Right atrium auricular region (tissue), 2 donors: ENCODE results near the gene HS3ST5. TPM values are rescaled to one million over a fixed set of nuclear protein-coding genes. Genes with fewer than 3 reads are reported as not detected.

Experiments
- DNase-seq: peaks from one replicate; pipeline ENCODE4 v3.0.0-alpha.2; 2019; ENCODE audit warnings: low spot score
- H3K27ac ChIP-seq, 2 donors: fragments of 200-600 bp; sonication (generic); 1 replicate in 1 of 2; 2 replicates in 1 of 2; pipeline ENCODE4 v1.5.1; 2016 to 2019
- H3K27me3 ChIP-seq, 2 donors: fragments of 200-600 bp; sonication (generic); one replicate each; pipeline versions ENCODE4 v1.5.1 to v1.6.0; 2017 to 2019
- H3K36me3 ChIP-seq: fragments of 200-600 bp; sonication (generic); one replicate; pipeline ENCODE4 v1.5.1; 2016
- H3K4me1 ChIP-seq, 2 donors: fragments of 200-600 bp; sonication (generic); one replicate each; pipeline versions ENCODE4 v1.5.1 to v1.6.0; 2017 to 2019
- H3K4me3 ChIP-seq, 2 donors: fragments of 200-600 bp; sonication (generic); 1 replicate in 1 of 2; 2 replicates in 1 of 2; pipeline ENCODE4 v1.5.1; 2017 to 2019; ENCODE audit warnings: mild to moderate bottlenecking in 1 of 2, moderate library complexity in 1 of 2
- H3K9me3 ChIP-seq, 2 donors: fragments of 200-600 bp; sonication (generic); one replicate each; pipeline ENCODE4 v1.5.1; 2019
- total RNA-seq, 2 donors: library from RNA; depleted of rRNA; stranded (reverse); fragments of >200 nt; gene quantifications; one replicate each; pipeline ENCODE4 v1.1.0, GENCODE V29; 2016
- TF ChIP-seq, protein P1 (sequence below), 2 donors: fragments of 200-600 bp; sonication (generic); IDR thresholded peaks; one replicate each; pipeline ENCODE4 v1.5.1; 2019; ENCODE audit warnings: antibody characterized with exemption in 2 of 2

HS3ST5 gene
- total RNA-seq, 2 donors from 2014 or later = not detected

DNA sequence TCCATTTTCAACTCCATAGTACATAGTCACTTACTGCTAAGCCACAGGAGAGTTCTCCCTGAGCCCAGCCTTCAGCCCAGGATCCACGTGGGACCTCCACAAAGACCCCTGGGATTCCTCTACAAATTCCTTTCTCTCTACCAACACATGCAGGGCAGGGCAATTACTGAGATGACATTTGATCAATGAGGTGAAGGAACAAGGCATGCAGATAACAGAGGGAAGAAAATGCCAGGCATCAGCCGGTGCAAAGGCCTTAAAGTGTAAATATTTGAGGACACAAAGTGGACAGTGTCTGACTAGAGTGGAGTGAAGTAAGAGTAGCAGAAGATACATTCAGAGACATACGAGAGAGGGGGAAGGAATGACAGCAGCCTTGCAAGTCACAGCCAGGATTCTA is 70.2 kb downstream of the HS3ST5 start:
- Histone ChIP-seq H3K9me3 (no peaks in the 10 kb centered on the region), H3K27me3 (no peaks in the 10 kb centered on the region), H3K4me3 (no peak overlapping the region), H3K27ac (no peak overlapping the region), H3K36me3 (no peaks in the 10 kb centered on the region), H3K4me1 (no peaks in the 10 kb centered on the region)
- TF ChIP-seq, protein P1, sequence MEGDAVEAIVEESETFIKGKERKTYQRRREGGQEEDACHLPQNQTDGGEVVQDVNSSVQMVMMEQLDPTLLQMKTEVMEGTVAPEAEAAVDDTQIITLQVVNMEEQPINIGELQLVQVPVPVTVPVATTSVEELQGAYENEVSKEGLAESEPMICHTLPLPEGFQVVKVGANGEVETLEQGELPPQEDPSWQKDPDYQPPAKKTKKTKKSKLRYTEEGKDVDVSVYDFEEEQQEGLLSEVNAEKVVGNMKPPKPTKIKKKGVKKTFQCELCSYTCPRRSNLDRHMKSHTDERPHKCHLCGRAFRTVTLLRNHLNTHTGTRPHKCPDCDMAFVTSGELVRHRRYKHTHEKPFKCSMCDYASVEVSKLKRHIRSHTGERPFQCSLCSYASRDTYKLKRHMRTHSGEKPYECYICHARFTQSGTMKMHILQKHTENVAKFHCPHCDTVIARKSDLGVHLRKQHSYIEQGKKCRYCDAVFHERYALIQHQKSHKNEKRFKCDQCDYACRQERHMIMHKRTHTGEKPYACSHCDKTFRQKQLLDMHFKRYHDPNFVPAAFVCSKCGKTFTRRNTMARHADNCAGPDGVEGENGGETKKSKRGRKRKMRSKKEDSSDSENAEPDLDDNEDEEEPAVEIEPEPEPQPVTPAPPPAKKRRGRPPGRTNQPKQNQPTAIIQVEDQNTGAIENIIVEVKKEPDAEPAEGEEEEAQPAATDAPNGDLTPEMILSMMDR (IDR thresholded peaks at IDR 0.05) = no peak
- DNase-seq = no peak

DNA sequence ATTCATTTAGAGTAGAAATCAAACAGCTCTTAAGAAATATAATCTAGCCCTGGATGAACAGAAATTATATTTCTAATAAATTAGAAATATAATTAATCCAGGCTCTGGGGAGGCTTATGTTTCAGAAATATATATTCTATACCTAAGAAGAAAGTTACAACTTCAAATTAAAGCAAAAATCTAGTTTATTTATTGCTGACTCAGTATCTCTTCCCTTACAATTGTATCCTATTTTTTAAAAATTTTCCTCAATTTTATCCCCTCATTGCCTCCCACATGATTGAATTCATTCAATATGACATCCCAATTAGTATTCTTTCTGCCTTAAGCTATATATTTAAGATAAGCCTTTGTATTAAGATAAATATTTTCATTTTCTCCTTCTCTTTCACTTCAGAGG is 71.4 kb downstream of the HS3ST5 start:
- TF ChIP-seq, protein P1 (IDR thresholded peaks at IDR 0.05) = no peak
- no peak overlapping the region for H3K4me3 ChIP-seq
- no peaks in the 10 kb centered on the region for H3K9me3 ChIP-seq
- no peaks in the 10 kb centered on the region for H3K27me3 ChIP-seq
- no peaks in the 10 kb centered on the region for H3K4me1 ChIP-seq
- no peaks in the 10 kb centered on the region for H3K36me3 ChIP-seq
- no peak for DNase-seq
- no peak overlapping the region for H3K27ac ChIP-seq

DNA sequence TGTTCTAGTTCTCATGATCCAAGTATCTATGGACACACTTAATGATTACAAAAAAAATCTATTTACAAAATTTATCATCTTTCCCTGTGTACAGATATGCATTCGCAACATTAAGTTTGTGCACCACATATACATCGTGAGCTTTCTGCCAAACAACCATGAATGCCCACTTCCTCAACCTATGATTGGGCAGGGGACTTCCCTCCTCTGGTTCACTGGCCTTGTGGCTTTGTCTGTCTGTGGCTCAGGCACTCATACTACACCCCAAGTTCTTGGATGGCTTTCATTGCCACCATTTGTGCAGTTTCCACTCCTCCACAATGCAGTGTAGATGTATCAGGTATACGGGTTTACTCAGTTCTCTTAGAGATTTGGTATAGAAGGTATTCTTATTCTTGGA is 74.9 kb downstream of the HS3ST5 start:
- Histone ChIP-seq H3K36me3 (no peaks in the 10 kb centered on the region), H3K4me3 (no peak overlapping the region), H3K4me1 (no peaks in the 10 kb centered on the region), H3K9me3 (no peaks in the 10 kb centered on the region), H3K27me3 (no peaks in the 10 kb centered on the region), H3K27ac (no peak overlapping the region)
- TF ChIP-seq, protein P1 (IDR thresholded peaks at IDR 0.05) = no peak
- no peak for DNase-seq

DNA sequence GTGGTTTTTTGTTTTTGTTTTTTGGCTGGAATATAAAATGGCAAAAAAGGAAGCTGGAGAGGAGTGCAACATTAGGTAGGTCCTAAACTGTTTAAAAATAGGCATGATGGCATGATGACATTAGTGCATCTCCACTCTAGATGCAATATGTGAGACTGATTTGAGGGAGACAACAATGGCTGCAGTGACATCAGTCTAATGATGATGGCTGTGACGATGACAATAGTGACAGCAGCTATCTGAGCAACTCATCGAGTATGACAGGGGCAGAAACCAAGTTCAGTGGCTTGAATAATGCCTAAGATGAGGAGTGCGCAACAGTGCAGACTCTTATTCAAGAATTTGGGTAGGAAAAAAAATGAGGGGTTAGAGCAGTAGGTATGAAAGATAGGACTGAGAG is 82.0 kb downstream of the HS3ST5 start:
- Histone ChIP-seq H3K9me3 (no peaks in the 10 kb centered on the region), H3K4me1 (no peaks in the 10 kb centered on the region), H3K4me3 (no peak overlapping the region), H3K27ac (no peak overlapping the region), H3K36me3 (no peaks in the 10 kb centered on the region), H3K27me3 (no peaks in the 10 kb centered on the region)
- DNase-seq = no peak
- TF ChIP-seq, protein P1 (IDR thresholded peaks at IDR 0.05) = no peak

DNA sequence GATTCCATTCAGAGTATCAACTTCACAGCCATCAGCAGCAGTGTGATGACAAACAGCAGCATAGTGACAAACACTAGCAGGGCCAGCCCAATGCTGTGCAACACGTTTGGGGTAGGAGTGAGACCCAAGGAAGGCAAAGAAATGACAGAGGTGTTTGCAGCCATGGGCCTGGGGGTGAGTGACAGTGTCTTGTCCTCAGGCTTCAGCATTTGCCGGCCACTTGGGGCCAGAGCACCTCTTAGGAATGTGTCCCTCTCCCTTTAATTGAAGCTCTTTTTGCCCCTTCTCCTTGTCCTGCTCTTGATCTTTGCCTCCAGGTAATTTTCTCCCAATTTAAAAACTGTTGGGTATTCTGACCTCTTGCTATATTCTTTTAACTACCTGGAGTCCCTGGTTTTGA is 84.4 kb downstream of the HS3ST5 start:
- no peaks in the 10 kb centered on the region for H3K9me3 ChIP-seq
- TF ChIP-seq, protein P1 (IDR thresholded peaks at IDR 0.05) = no peak
- no peaks in the 10 kb centered on the region for H3K36me3 ChIP-seq

DNA sequence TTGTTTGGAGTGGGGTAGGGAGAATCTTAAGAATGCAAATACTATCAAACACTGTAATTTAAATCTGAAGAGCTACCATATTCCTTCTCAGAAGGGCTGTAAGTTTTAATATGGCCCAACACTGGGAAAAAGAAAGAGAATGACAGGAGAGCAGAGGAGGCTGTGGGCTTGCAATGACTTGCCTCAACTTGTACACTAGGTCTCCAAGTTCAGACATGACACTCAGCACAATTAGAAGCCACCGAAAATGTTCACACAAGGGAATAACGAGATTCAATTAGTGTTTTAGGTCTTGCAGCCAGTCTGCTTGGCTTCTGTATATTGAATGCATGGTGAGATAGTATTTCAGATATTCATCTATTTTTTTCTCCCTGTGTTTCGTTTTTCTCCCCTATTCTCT is 89.4 kb downstream of the HS3ST5 start:
- H3K9me3 ChIP-seq = no peaks in the 10 kb centered on the region
- no peak overlapping the region for H3K27ac ChIP-seq
- H3K27me3 ChIP-seq = no peaks in the 10 kb centered on the region
- H3K4me3 ChIP-seq = no peak overlapping the region
- no peaks in the 10 kb centered on the region for H3K4me1 ChIP-seq
- DNase-seq = no peak
- H3K36me3 ChIP-seq = no peaks in the 10 kb centered on the region
- TF ChIP-seq, protein P1 (IDR thresholded peaks at IDR 0.05) = no peak

More for the DNA sequence above, 84.4 kb downstream of the HS3ST5 start:
- Histone ChIP-seq H3K27me3 (no peaks in the 10 kb centered on the region), H3K27ac (no peak overlapping the region), H3K4me1 (no peaks in the 10 kb centered on the region), H3K4me3 (no peak overlapping the region)
- DNase-seq = no peak
